HFFc6 (cell line): ENCODE measurements around the gene CMSS1. TPM values are rescaled to one million over a fixed set of nuclear protein-coding genes. Genes with fewer than 3 reads are reported as not detected.
"Not testable (repeated sequence)": the region's sequence is repeated elsewhere in the genome, so short reads cannot be mapped to it uniquely, and the experiment has no call there.

Experiments used
- DNase-seq: peaks from one replicate; pipeline ENCODE4 v3.0.0-alpha.2; 2018
- H3K27ac Mint-ChIP-seq: 2 replicates; pipeline ENCODE4 v1.8.0; 2020; ENCODE audit warnings: mild to moderate bottlenecking, mixed read lengths
- H3K27me3 Mint-ChIP-seq: 2 replicates; pipeline ENCODE4 v1.8.0; 2021; ENCODE audit warnings: mild to moderate bottlenecking, moderate library complexity, mixed read lengths; ENCODE audit not compliant: insufficient read depth
- H3K36me3 Mint-ChIP-seq: 2 replicates; pipeline ENCODE4 v1.8.0; 2021; ENCODE audit warnings: low read depth, mixed read lengths
- H3K4me1 Mint-ChIP-seq: 2 replicates; pipeline ENCODE4 v1.8.0; 2020; ENCODE audit warnings: low read depth, mixed read lengths
- H3K4me3 Mint-ChIP-seq: 2 replicates; pipeline ENCODE4 v1.8.0; 2020; ENCODE audit warnings: mild to moderate bottlenecking, moderate library complexity, mixed read lengths
- H3K9me3 Mint-ChIP-seq: 2 replicates; pipeline ENCODE4 v1.8.0; 2020; ENCODE audit warnings: mild to moderate bottlenecking, mixed read lengths
- CTCF ChIP-seq: fragments of 200-600 bp; sonication (generic); IDR thresholded peaks from 2 replicates; pipeline ENCODE4 v1.5.0; 2021; ENCODE audit warnings: antibody characterized with exemption, mild to moderate bottlenecking
- total RNA-seq, 6 experiments: library from RNA; stranded (reverse); fragmentation: NEBNext Ultra II Directional; extraction: Animal tissue kit (Norgen Biotek cat#: 25700); gene quantifications; 2 replicates in 1 of 6; 3 replicates in 5 of 6; pipeline ENCODE4 v1.2.3, GENCODE V29; 2021

Gene CMSS1
- total RNA-seq, 6 experiments from 2014 or later = 27.8 to 47.0 (median 38.1) TPM

- no peaks in the 10 kb centered on the region for H3K9me3 Mint-ChIP-seq
- peaks cover 52% of the 10 kb centered on the region for H3K4me1 Mint-ChIP-seq
- no peak for TF ChIP-seq CTCF
- H3K4me3 Mint-ChIP-seq = no peak overlapping the region
- DNase-seq = no peak
- no peak overlapping the region for H3K27ac Mint-ChIP-seq
- 0 out of 2 replicates have a peak, but pooled peaks cover 4% of the 10 kb centered on the region for H3K36me3 Mint-ChIP-seq
- H3K27me3 Mint-ChIP-seq = no peaks in the 10 kb centered on the region
Measured at GRCh38 chr3:100048248-100048647, 230.6 kb downstream of the CMSS1 start.

- not testable (repeated sequence) for H3K27me3 Mint-ChIP-seq
Measured at GRCh38 chr3:100051513-100051912, 233.9 kb downstream of the CMSS1 start.

GRCh38 chr3:100053951-100054620 lies 236.4 kb downstream of the CMSS1 start:
- no peak overlapping the region for H3K4me3 Mint-ChIP-seq
- H3K36me3 Mint-ChIP-seq = peaks cover 4% of the 10 kb centered on the region; the same call in 1 of the 2 replicates
- H3K27ac Mint-ChIP-seq = no peak overlapping the region
- no peaks in the 10 kb centered on the region for H3K9me3 Mint-ChIP-seq
- TF ChIP-seq CTCF = no peak
- H3K4me1 Mint-ChIP-seq = peaks cover 20% of the 10 kb centered on the region
- no peaks in the 10 kb centered on the region; the same call in none of the 2 replicates for H3K27me3 Mint-ChIP-seq
- DNase-seq = no peak

More at GRCh38 chr3:100051513-100051912, 233.9 kb downstream of the CMSS1 start:
- not testable (repeated sequence) for DNase-seq, H3K9me3 Mint-ChIP-seq, H3K4me3 Mint-ChIP-seq, H3K36me3 Mint-ChIP-seq, H3K27ac Mint-ChIP-seq
- peaks cover 25% of the 10 kb centered on the region for H3K4me1 Mint-ChIP-seq

- Mint-ChIP-seq H3K27me3 (peaks cover 2% of the 10 kb centered on the region), H3K9me3 (no peaks in the 10 kb centered on the region), H3K4me3 (no peak overlapping the region), H3K27ac (no peak overlapping the region), H3K36me3 (peaks cover 4% of the 10 kb centered on the region; the same call in 1 of the 2 replicates), H3K4me1 (peaks cover 25% of the 10 kb centered on the region)
- DNase-seq = no peak
- no peak for TF ChIP-seq CTCF
Measured at GRCh38 chr3:100057716-100058575, 240.3 kb downstream of the CMSS1 start.

- Mint-ChIP-seq H3K4me3 (no peak overlapping the region), H3K4me1 (peaks cover 40% of the 10 kb centered on the region), H3K27ac (no peak overlapping the region), H3K9me3 (no peaks in the 10 kb centered on the region), H3K27me3 (peaks cover 2% of the 10 kb centered on the region), H3K36me3 (peaks cover 4% of the 10 kb centered on the region; the same call in 1 of the 2 replicates)
- DNase-seq = no peak
- TF ChIP-seq CTCF = no peak
Measured at GRCh38 chr3:100059472-100059871, 241.8 kb downstream of the CMSS1 start.
